GM12875 (cell line): Measurements from ENCODE around the gene SNAP23.

Experiments
- H3K4me3 ChIP-seq: one replicate; pipeline ENCODE4 v1.5.1; 2011; ENCODE audit warnings: low read depth, low read length, control low read depth
- CTCF ChIP-seq: IDR thresholded peaks from 2 replicates; pipeline ENCODE4 v1.5.1; 2011; ENCODE audit warnings: low read depth, mild to moderate bottlenecking, control low read depth, inconsistent platforms, low read length, moderate library complexity, borderline replicate concordance; ENCODE audit not compliant: insufficient read depth

The SNAP23 gene

DNA sequence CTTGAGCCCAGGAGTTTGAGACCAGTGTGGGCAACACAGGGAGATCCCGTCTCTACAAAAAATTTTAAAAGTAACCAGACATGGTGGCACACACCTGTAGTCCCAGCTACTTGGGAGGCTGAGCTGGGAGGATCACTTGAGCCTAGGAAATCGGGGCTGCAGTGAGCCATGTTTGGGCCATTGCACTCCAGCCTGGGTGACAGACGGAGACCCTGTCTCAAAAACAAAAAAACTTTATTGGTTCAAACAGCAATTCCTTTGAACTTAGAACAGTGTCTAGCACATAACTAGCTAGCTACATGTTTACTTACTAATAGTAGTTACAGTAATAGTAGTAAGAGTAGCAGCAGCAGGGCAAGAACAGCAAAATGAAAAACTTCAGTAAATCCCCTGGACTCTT, 63.3 kb downstream of the SNAP23 start:
- TF ChIP-seq CTCF, result no peak
- no peak overlapping the region for H3K4me3 ChIP-seq

GRCh38 chr15:42575188-42576039, 80.0 kb downstream of the SNAP23 start, which contains the start of gene STARD9:
TSS of gene STARD9 (plus strand) at chr15:42575606. CDS start at chr15:42575716, 110 bp downstream.
- peak within 1 kb of the TSS; percentile 77 for H3K4me3 ChIP-seq
- TF ChIP-seq CTCF, result no peak

DNA sequence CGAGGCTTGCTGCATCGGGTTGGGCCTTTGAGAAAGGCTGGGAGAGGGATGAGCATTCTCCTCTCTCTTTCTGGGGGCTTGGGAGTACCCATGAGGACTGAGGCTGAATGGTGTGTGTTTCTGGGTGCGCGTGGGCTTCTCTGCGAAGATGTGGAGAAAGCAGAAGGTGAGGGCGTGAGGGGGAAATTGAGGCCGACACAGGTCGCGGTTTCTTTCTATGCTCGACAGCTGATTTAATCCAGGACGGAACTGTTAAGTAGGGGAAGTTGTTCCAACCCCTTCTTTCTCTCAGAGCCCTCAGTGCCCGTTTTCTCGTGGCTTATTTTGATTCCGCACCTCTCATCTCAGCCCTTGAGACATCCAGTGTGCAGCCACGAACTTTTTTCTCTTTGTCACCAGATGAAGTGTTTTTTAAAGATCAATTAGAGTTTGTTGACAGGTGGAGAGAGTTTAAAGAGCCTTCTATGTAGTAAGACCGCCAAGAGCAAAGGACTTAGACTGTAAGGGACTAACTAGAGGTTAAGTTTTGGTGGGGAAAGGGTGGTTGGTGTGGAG, 80.7 kb downstream of the SNAP23 start:
- no peak for TF ChIP-seq CTCF
- peak overlapping the region; percentile 77 for H3K4me3 ChIP-seq

- H3K4me3 ChIP-seq, result no peak overlapping the region
- TF ChIP-seq CTCF, result no peak
Observed at GRCh38 chr15:42576776-42577175, 81.3 kb downstream of the SNAP23 start.

DNA sequence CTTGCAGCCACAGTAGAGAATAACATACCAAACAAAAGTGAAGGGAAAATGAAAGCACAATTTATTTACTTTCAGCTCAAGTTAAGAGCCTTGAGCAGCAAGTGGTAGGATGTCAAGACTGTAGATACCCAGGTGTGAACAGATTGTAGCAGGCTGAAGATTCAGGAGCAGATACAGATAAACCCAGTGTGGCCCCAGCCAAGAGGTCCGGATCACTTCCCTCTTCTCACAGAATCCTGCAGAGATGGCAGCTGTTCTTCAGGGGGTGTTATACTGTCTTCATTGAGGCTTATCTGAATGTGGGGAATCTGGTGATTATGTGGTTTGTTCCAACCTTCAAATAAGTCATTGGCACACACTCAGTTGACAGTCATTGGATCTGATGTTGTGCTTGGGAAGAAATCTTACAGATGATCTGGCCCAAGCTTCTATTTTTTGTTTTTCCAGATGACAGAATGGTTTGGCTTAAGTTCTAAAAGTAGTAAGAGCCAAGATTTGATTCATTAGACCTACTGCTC, 82.1 kb downstream of the SNAP23 start:
- TF ChIP-seq CTCF, result no peak

DNA sequence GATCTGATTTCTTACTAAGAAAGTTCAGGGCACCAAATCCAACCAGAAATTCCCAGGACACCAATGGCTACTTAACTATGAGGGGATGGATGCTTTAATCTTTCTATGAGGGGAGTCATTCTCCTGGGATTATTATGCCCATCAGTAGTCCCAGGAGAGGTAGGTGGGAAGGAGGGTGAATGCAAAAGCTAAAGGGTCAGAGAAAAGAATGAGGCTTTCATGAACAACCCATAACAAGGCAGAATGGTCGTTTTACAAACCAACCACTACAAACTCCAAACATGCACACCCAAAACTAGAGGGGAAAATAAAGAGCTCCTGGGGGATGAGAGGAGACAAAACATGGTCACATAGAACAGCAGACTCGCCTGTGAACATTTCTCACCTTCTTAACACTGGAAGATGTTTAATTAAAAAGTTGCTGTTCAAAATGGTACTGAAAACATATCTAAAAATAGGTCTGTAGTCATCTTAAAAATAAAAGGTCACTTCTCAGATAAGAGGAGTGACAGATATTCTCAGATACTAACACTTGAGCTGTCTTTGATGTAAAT, 83.6 kb downstream of the SNAP23 start:
- no peak overlapping the region for H3K4me3 ChIP-seq
- no peak for TF ChIP-seq CTCF

More for the DNA sequence above, 82.1 kb downstream of the SNAP23 start:
- no peak overlapping the region for H3K4me3 ChIP-seq
